Stimulated activated CD8-positive, alpha-beta memory T cell treated with anti-CD3 and anti-CD28 coated beads, Interleukin-4, amount 100 ng/mL, for 1 hour (primary cell): Measurements from ENCODE around the gene ROR2.

ENCODE experiments used
- DNase-seq, 2 donors: peaks; one replicate each; pipeline ENCODE4 v3.0.0-alpha.2; 2020; ENCODE audit warnings: low read depth in 2 of 2, low spot score in 1 of 2

Gene ROR2

DNA sequence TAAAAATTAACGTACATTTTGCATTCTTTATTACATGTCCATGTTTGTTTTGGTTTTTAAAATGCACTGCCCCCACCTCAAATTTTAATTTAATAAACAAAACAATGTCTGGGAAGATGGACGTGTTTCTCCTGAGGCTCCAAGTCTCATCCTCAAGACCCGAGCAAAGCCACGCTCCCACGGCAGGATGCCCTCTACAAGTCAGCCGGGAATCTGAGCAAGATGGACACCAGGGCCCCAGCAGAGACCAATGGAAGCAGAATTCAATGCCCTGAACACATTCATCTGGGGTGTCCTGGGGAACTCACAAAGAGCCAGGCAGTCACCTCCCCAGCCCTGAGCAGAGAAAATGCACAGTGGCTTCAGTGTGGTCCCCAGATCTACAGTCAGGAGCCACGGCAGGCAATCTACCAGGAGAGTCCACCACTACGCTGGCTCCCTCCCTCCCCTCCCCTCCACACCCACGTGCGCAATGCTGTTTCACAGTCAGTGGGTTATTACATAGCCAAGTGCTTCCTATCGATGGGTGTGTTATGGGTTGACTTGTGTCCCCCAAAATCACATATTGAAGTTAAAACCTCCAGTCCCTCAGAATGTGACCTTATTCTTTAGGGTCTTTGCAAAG lies 129.8 kb downstream of the ROR2 start:
- no peak for DNase-seq

DNA sequence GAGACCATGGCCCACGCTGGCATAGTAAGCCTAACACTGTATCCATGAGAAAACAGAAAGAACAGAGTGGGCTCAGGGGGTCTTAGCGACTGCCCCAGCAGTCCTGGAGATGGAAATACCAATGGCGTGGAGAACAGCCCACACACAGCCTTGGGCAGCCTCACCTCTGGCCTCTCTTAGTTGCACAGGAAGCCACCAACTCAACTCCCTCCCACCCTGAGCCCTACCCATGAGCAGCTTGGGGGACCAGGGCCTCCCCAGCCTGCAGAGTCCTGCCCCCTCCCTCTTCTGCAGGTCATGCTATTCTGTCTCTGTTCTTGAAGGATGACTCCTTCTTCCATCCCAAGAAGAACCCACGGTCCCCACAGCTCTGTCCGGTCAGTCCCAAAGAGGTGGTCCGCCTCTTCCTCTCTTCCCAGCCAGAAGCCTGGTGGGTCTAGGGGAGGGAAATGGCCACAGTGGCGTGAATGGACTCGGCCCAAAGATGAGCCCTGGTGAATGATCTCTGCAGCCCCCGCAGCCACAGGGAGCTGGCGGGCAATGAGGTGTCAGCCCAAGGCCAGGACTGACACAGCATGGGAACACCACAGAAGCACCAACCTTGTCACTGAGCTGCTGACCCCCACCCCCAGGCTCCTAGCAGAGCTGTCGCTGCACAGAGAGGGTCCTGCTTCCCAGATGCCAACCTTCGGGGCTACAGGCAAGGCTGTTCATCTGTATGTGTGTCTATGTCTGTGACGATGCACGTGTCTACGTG lies 131.2 kb downstream of the ROR2 start:
- no peak for DNase-seq

DNA sequence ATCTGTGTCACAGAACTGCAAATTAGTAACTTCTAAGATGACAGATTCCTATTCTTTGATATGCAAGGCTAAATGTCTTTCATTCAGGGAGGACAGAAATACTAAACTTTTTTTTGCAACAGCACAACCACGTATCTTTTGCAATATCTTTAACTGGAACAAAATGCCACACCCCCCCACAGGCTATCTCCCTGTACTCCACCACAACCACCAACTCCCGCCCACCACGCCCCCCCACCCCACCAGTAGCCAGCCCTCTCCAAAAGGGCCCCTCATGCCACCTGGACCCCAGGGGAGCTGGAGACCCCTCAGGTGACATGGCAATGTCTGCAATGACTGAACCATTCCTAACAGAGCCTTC lies 131.8 kb downstream of the ROR2 start:
- no peak for DNase-seq

DNA sequence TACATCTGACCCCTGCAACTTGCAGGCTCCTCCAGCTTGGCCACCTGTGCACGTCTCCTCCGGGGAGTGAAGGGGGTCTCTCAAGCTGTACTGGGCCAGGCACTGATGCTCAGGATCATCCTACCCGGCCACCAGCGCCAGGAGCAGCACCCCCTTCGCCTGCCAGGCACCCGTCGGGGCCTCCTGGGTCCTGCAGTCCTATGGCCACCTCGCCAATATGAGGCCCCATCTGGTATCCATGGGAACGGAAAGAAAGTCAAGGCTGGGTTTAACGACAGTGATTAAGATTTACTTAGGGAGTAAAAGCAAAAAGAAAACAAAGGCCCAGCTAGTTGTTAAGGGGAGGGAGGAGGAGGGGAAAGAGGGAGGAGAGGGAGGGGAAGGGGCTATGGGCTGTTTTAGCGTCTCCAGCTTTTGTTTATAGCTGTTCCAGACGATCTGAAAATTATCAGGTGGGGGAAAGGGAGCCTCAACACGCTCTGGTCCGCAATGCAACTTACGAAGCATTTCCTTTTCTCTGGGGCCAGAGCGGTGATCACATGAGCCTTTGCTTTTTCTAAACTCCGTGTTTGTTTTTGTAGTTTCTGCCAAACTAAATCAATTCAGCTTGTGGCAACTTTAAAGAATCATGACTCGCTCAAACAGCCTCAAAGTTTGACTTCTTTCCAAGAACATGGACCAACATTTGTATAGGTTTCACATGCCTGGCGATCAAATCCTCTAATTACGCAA lies 132.4 kb downstream of the ROR2 start:
- DNase-seq: no peak

DNA sequence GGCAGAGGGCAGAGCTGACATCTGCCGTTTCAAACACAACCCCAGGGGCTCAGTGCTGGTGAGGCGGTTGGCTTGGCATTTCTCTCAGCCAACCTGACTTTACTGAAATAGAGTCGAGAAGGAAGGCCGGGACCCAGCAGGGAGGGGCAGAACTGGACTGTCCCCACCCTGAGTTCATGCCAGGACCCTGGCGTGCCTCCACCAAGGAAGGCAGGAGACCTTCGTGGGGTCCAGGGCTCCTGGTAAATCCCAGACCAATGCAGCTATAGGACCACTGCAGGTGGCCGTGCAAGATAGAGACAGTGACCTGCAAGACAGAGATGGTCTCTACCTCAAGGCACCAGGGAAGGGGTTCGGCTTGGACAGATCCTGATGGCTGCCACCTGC lies 132.9 kb downstream of the ROR2 start:
- no peak for DNase-seq

DNA sequence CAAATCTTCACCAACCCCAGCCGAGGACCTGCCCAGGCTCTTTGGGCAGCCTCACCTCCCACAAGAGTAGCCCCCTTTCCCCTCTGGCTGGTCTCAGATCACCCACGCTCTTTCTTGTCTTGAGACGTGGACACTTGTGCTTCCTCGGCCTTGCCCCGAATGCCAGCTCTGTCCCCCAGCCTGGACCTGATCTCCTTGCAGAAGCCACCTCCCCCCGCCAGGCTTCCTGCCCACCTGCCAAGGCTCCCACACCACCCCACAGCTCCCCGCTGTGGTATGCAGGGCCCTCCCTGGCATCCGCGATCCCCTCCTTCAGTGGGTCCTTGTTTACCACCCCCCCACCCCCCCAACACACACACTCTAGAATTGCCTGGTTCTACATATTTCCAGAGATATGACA lies 133.7 kb downstream of the ROR2 start:
- no peak for DNase-seq

DNA sequence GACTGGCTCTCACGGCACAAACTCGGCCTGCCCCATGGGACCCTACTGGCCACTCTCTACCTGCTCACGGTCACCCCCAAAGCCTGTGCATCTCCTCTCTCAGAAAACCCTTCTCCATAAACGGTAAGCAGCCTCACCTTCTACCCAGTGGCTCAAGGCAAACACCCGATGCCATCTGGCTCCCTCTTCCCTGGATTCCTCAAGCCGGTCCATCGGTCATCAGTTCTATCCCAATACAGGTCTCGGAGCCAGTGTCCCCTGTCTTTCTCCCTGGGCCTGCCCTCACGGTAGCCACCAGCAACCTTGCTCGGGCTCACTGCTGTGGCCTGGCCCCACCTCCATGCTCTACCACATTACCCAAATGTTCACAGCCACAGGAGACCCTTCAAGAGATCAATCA lies 134.1 kb downstream of the ROR2 start:
- no peak for DNase-seq

DNA sequence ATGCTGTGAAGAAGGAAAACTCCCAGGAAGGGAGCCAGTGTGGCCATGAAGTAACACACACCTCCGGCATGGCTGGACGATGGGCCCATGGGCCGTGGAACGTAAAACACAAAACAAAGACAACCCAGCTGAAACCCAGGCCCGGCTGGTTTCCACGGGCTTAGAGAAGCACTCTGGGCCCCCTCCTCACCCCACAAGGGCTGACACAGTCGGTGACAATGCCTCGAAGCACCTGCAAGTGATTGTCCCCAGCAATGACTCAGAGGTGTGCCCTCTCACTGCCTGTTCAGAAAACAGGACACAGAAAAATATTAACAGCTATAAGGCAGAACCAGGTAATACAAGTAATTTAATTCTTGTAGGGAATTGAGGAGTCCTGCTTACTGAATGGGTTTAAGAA lies 135.3 kb downstream of the ROR2 start:
- DNase-seq: no peak

DNA sequence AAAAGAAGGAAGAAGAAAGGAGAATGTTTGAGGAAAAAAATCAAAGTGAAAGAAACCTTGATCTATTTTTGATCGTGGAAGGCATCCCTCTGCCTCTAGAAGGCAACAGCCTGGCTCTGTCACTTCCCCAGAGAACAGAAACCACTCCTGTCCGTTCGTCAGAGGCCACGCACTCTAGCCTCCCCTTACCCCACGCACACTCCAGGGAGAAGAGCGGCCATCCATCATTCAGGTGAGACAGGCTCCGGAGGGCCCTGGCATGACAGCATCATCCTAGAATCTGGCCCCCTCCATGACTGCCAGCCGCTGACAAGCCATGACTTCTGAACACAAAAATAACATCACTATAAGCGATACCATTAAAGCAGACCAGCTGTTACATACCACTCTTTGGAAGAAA lies 135.8 kb downstream of the ROR2 start:
- no peak for DNase-seq

DNA sequence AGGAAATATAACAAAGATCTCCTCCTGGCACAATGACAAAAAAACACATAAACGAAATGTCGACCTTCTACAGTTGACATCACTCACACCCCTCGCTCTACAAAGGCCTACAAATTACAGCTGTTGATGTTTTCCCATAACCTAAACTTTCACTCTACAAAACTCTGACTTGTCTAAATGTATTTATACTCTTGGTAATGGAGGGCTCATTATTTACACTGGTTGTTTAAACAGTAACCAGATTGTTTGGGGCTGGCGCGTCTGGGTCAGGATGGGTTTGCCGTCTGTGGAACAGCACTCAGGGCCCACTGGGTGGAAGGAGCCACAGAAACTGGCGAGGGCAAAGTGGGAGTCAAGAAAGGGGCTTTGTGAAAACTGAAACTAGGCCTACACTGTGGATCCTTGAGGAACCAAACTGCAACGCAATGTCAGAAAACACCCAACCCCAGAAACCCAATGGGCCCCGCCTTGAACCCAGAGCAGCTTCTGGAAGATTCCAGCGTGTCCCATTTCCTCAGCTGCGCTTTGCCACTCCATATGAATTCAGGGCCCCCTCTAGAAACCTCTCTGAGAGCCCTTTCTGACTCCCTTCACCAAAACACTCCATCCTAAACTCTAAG lies 136.7 kb downstream of the ROR2 start:
- DNase-seq: no peak

DNA sequence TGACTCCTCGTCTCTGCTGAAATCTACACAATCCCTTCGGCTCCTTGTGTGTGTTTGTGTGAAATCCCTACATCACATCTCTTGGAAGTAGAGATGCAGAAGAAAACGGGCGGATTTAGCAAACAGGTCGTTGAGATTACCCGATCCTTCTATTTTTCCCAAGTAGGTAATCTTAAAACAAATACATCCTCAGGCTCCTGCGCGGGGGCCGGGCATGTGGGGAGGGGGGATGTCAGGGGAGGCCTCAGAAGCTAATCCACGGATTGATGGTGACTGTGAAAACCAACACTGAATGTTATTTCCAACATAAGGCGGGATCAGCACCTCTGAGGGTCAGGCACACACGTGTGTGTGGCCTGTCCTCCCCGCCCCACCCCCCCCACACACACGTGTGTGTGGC lies 137.8 kb downstream of the ROR2 start:
- no peak for DNase-seq

DNA sequence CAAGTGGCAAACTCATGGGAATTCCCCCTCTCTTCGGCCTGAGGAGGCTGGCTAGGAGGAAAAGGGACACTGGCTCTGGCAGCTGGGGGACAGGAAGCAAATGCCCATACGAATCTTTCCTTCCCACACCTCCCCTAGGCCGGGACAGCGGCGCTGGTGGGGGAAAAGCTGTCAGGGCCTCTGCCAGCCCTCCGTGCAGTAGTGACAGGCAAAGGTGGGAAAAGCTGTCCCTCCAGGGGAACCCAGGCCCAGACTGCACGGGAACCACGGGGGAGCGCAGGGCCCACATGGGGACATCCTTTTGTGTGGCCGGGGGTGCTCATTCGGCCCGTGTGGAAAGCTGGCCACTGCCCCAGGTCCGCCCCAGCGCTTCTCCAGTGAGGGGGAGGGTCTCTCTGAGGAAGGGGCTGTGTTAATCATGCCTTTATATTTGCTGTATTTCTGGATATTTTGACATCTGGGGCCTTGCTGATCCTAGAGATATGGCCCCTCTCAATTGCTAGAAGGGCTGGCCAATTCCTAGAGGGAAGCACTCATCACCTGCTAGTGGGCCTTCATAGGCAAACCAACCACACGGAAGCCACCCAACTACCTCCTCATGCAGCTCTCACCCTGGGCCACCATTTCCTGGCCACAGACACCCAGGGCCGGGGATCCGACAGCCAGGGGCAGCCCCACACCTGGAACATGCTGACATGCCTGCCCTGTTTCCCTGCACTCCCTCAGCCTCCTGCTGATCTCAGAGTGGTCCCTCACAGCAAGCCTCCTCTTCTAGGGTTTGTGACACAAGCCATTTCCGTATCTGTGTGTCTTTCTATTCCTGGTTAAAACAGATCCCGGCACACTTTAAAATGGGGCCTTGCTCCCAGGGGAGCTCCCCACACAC lies 138.8 kb downstream of the ROR2 start:
- no peak for DNase-seq

DNA sequence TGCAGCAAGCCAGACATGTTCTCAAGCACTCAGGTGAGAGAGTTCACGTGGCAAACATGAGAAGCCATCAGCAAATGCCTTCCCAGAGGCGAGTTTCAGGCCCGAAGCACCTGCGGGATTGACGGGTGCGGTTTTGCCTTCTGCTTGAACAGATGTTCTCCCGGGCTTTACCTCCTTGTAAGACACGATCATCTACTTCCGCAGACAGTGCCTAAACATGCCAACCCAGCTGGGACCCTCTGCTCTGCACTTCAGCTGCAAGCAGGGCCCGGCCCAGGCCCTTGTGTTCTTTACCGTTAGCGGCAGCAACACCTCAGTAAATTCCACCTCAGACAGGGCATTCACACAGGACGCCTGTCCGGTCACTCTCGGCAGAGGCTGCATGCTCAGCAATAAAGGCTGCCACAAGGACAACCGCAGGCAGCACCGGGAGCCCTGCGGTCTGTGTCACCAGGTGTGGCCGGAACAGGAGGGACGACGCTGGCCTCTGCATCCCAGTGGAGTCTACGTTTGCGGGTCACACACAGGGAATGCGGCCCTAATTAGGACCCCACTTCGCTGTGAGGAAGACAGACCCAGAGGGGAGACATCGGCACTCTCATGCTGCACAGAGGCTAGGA lies 139.6 kb downstream of the ROR2 start:
- DNase-seq: no peak

DNA sequence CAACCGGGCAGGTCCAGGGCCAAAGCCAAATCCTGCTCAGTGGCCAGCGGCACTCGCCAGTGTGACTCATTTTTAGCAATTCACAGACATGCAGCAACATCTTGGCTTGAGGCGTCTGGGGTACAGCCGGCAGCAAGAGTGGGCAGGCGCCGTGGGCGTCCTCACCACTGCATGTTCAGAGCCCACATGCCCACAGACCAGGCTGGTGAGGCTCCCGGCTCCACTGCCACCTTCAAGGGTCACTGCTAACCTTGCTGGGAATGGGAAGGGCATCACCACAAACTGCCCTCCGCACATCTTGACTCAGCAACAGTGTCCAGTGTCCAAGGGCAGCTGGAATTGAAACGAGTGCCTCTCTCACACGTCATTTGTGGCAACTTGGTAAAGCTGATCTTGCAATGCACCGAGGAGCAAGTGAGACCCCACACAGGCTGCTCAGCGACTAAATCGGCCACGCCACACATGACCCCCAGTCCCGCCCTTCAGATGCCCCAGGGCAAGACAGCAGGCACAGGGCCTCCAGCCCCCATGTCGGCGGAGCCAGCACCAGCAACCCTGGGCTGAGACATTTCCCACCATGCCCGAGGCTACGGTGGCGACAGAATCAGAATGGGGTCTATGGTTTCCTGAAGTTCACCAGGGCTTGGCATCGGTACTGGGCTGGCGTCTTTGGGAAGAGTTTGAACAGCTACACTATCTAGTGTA lies 140.3 kb downstream of the ROR2 start:
- DNase-seq: no peak

DNA sequence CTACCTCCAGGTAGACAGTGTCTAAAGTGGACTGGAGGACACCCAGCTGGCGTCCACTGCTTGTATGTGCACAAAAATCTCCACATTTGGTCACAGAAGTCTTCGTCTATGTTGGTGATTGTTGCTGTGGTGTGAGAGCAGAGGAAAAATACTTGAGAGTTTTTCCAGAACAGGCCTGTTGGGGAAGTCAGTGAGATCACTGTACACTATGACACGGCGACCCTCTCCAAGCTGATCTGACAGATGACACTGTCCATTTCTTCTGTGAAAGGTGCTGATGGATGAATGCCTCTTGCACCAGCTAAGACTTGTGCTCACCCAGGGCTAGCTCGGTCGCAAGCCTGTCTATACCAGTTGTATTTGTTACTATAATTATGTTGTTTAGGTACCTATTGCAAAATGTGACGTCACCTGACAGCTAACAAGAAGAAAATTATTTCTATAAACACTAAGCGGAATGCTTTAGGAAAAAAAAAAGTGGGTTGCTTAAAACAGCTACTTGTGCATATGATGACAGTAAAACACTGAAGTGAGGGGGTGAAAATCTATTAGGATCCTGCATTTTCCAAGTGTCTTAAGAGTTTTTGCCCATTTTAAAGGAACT lies 142.3 kb downstream of the ROR2 start:
- no peak for DNase-seq

DNA sequence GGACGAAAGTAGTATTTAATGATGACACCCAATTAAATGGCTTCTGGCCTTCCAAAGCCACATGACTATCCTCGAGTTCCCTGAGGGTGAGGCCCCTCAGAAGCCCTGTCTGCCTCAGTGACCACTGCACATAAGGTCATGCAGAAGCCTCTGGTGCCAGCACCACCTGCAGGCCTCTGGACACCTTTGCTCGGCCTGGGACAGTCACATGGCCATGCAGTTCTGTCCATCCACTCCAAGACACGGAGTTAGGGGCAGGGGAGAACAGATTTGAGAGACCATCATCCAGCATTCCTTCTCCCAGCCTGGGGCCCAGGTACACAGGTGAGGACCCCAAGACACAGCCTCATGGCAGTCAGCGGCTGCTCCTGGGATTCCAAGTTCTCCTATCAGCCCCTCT lies 145.0 kb downstream of the ROR2 start:
- DNase-seq: no peak

DNA sequence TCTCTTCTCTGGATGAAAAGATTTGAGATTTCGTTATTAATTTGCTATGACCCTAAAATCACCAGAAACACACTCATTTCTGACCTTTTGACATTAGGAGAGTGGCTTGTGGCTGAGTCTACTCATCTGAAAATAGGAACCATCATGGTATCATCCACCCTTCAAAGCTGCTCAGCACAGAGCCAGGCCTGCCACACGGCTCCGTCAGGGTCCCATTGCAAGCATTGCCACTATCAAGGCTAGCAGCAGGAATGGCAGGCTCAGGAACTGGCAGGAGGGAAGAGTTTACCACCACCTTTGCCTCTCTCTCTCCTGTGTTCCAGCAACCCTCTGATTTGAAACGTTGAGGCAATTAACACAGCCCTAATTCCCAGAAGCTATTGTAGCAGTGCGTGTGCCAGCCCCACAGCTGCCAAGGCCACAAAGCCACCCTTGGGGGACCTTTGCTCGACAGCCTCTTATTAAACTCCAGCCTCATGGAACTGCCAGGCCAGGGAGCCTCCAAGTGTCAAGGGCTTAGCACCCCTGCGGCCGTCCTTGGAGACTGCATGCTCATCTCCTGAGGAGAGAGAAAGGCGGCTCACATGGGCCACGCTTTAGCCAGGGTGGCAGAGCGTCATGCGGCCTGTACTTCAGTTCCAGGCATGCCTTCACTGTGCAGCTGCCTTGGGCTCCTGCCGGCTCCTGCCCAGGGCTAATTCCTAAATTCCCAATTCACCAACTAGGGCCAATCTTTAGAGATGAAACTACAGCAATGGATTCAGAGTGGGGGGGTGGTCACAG lies 145.9 kb downstream of the ROR2 start:
- no peak for DNase-seq

DNA sequence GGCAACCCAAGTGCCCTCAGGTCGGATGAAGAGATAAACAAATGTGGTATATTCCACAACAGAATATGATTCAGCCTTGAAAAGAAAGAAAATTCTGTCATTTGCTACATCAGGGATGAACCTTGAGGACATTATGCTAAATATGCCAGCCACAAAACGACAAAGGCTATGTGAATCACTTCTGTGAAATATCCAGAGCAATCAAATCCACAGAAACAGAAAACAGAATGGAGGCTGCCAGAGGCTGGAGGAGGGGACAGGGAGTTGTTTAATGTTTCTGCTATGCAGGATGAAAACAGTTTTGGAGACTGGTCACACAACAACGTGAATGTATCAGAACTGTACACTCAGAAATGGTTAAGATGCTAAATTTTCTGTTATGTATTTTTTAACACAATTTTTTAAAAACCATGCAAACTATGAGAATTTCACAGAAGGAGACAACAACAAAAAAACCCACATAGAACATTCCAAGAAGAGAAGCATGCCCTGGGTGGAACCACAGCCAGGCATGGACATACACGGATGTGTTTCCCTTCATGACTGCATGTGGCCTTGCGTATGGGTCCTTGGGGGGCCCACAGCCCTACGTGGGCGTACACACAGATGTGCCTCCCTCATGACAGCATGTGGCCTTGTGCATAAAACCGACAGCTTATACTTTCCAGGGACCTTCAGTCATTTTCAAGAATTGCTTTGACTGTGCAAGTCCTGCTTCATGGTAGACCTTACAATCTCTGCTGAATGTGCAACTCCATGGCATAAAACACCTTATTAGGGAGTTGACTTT lies 146.7 kb downstream of the ROR2 start:
- no peak for DNase-seq
